Ovary (tissue), 3 donors: ENCODE data around the gene NUCB1.

Experiments
- EP300 ChIP-seq: sonication (generic); formaldehyde crosslinking; IDR thresholded peaks from one replicate; pipeline ENCODE4 v1.6.1; 2017; ENCODE audit warnings: antibody characterized with exemption
- POLR2A ChIP-seq: fragments of 450-650 bp; IDR thresholded peaks from one replicate; pipeline ENCODE4 v1.6.1; 2017; ENCODE audit warnings: antibody characterized with exemption, mild to moderate bottlenecking, moderate library complexity
- TF ChIP-seq, protein P1 (sequence below), 3 donors: fragments of 450-650 bp in 2 of 3; fragments of 200-600 bp in 1 of 3; IDR thresholded peaks; one replicate each; pipeline versions ENCODE4 v1.5.1 to v1.8.0; 2016 to 2022; ENCODE audit warnings: antibody characterized with exemption in 3 of 3, mild to moderate bottlenecking in 1 of 3
- donor health status: DM: no; HTN: no; CAD: no.

DNA sequence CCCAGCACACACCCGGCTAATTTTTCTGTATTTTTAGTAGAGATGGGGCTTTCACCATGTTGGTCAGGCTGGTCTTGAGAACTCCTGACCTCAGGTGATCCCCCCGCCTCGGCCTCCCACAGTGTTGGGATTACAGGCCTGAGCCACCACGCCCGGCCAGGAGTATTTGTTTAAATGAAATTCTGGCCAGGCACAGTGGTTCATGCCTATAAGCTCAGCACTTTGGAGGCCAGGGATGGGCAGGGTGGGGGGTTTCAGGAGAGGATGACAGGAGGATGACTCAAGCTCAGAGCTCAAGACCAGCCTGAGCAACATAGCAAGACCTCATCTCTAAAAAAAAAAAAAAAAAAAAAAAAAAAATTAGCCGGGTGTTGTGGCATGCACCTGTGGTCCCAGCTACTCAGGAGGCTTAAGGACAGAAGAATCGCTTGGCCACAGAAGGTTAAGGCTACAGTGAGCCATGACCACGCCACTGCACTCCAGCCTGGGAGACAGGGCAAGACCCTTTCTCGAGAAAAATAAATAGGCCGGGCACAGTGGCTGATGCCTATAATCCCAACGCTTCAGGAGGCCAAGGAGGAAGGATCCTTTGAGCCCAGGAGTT lies 25.2 kb downstream of the NUCB1 start:
- TF ChIP-seq, protein P1, sequence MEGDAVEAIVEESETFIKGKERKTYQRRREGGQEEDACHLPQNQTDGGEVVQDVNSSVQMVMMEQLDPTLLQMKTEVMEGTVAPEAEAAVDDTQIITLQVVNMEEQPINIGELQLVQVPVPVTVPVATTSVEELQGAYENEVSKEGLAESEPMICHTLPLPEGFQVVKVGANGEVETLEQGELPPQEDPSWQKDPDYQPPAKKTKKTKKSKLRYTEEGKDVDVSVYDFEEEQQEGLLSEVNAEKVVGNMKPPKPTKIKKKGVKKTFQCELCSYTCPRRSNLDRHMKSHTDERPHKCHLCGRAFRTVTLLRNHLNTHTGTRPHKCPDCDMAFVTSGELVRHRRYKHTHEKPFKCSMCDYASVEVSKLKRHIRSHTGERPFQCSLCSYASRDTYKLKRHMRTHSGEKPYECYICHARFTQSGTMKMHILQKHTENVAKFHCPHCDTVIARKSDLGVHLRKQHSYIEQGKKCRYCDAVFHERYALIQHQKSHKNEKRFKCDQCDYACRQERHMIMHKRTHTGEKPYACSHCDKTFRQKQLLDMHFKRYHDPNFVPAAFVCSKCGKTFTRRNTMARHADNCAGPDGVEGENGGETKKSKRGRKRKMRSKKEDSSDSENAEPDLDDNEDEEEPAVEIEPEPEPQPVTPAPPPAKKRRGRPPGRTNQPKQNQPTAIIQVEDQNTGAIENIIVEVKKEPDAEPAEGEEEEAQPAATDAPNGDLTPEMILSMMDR (IDR thresholded peaks at IDR 0.05), result no peak
- TF ChIP-seq POLR2A (no peak), EP300 (no peak)
